CD4-positive, alpha-beta T cell (primary cell): ENCODE results near the gene TREH. TPM values are rescaled to one million over a fixed set of nuclear protein-coding genes. Genes with fewer than 3 reads are reported as not detected.
"Not testable (repeated sequence)": the region's sequence is repeated elsewhere in the genome, so short reads cannot be mapped to it uniquely, and the experiment has no call there.

ENCODE experiments used
- ATAC-seq: fragments of 200-7000 bp; cut with Tn5 transposase; one replicate; pipeline ENCODE4 v1.10.0; 2022; ENCODE audit warnings: mild to moderate bottlenecking; ENCODE audit not compliant: poor library complexity
- CTCF ChIA-PET: fragments of 350-600 bp; sonication (Branson Sonifier 250); formaldehyde crosslinking; loops from one replicate; lab custom pipeline; 2021; ENCODE audit warnings: antibody characterized with exemption, inconsistent platforms; lab: Charles Lee
- POLR2A ChIA-PET: fragments of 350-600 bp; sonication (Branson Sonifier 250); formaldehyde crosslinking; loops from one replicate; lab custom pipeline; 2021; ENCODE audit warnings: antibody characterized with exemption, inconsistent platforms; lab: Charles Lee
- DNase-seq, 14 experiments: peaks; one replicate each; pipeline ENCODE4 v3.0.0-alpha.2; 2013 to 2020; ENCODE audit warnings: mixed read lengths in 2 of 14
- H3K27ac ChIP-seq, 2 donors: one replicate each; pipeline versions ENCODE4 v1.5.1 to v1.7.0; 2013; ENCODE audit warnings: low read length in 2 of 2, low read depth in 1 of 2, mild to moderate bottlenecking in 1 of 2
- H3K27me3 ChIP-seq, 2 experiments: 1 replicate in 1 of 2; 2 replicates in 1 of 2; pipeline versions ENCODE4 v1.6.1 to v1.7.0; 2013; ENCODE audit warnings: low read length in 2 of 2, control low read depth in 1 of 2, mild to moderate bottlenecking in 1 of 2, moderate library complexity in 1 of 2; ENCODE audit not compliant: insufficient read depth in 2 of 2, control insufficient read depth in 1 of 2
- H3K36me3 ChIP-seq: one replicate; pipeline ENCODE4 v1.6.1; 2013; ENCODE audit warnings: low read length, control low read depth; ENCODE audit not compliant: insufficient read depth
- H3K4me1 ChIP-seq: one replicate; pipeline ENCODE4 v1.6.1; 2013; ENCODE audit warnings: low read length, control low read depth; ENCODE audit not compliant: insufficient read depth
- H3K4me3 ChIP-seq: one replicate; pipeline ENCODE4 v1.5.1; 2013; ENCODE audit warnings: mild to moderate bottlenecking, low read length, moderate library complexity
- H3K9me3 ChIP-seq, 2 experiments: 1 replicate in 1 of 2; 2 replicates in 1 of 2; pipeline versions ENCODE4 v1.6.1 to v1.7.0; 2013; ENCODE audit warnings: low read length in 2 of 2, mild to moderate bottlenecking in 2 of 2, control low read depth in 1 of 2, moderate library complexity in 1 of 2; ENCODE audit not compliant: control insufficient read depth in 1 of 2, insufficient read depth in 1 of 2
- H3K27ac Mint-ChIP-seq: one replicate; pipeline ENCODE4 v1.8.0; 2020; ENCODE audit warnings: mixed read lengths
- H3K27me3 Mint-ChIP-seq: one replicate; pipeline ENCODE4 v1.8.0; 2021; ENCODE audit warnings: mixed read lengths
- H3K36me3 Mint-ChIP-seq: one replicate; pipeline ENCODE4 v1.8.0; 2021; ENCODE audit warnings: low read depth, mixed read lengths
- H3K4me1 Mint-ChIP-seq: one replicate; pipeline ENCODE4 v1.8.0; 2021; ENCODE audit warnings: low read depth, mixed read lengths
- H3K4me3 Mint-ChIP-seq: one replicate; pipeline ENCODE4 v1.8.0; 2020; ENCODE audit warnings: mild to moderate bottlenecking, mixed read lengths
- H3K9me3 Mint-ChIP-seq: one replicate; pipeline ENCODE4 v1.8.0; 2020; ENCODE audit warnings: mixed read lengths
- intact Hi-C, 2 experiments: fragments of 100-400 bp; cut with DNase I in 1 of 2; cut with micrococcal nuclease in 1 of 2; formaldehyde crosslinking; loops; one replicate each; pipeline versions ENCODE4 v1.15.1 to v1.9.0; 2023 to 2025; cut with DNase I, micrococcal nuclease
- total RNA-seq, 174 experiments: library from RNA in 2 of 174; stranded (reverse) in 2 of 174; gene quantifications; one replicate each; pipeline ENCODE4 v1.2.3 and lab custom pipeline; 2021 to 2026
- TF ChIP-seq, protein P1 (sequence below): fragments of 200-600 bp; IDR thresholded peaks from one replicate; pipeline ENCODE4 v1.8.0; 2022; ENCODE audit warnings: antibody characterized with exemption, mild to moderate bottlenecking

Gene TREH
- total RNA-seq, 2 experiments from 2014 or later: not detected

DNA sequence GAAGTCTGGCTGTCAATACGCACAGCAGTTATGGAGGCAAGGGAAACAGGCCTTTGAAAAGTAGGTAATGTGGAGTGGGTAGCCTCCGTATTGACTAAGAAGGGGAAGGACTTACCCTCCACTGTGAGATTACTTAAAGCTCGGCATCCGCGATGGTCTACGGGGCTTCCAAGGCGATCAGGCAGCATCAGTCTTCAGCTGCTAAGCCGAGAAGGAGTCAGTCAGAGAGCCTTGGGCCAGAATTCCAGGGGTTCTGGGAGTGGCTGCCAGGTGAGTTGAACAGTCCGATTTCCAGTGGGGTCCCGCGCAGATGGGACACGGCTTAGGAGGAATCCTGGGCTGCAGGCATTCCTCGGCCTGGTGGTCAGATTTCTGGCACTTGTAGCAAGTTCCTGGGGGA lies 40.6 kb upstream of the TREH start:
- ATAC-seq, H3K4me3 ChIP-seq, H3K9me3 ChIP-seq, H3K27me3 ChIP-seq, H3K9me3 Mint-ChIP-seq, H3K27me3 Mint-ChIP-seq, H3K27ac Mint-ChIP-seq, H3K36me3 Mint-ChIP-seq, H3K27ac ChIP-seq, POLR2A ChIA-PET, intact Hi-C loops, H3K4me3 Mint-ChIP-seq, H3K4me1 Mint-ChIP-seq, CTCF ChIA-PET, H3K36me3 ChIP-seq, H3K4me1 ChIP-seq, DNase-seq: not testable (repeated sequence)

- not testable (repeated sequence) for ATAC-seq
These were observed 39.1 kb upstream of the TREH start for GRCh38 chr11:118718562-118718961.

GRCh38 chr11:118717733-118718132 lies 38.3 kb upstream of the TREH start:
- H3K27me3 Mint-ChIP-seq, intact Hi-C loops, H3K4me3 Mint-ChIP-seq, H3K27ac Mint-ChIP-seq, H3K4me1 Mint-ChIP-seq, POLR2A ChIA-PET, H3K36me3 ChIP-seq, H3K9me3 Mint-ChIP-seq, H3K27me3 ChIP-seq, H3K9me3 ChIP-seq, H3K4me1 ChIP-seq, H3K27ac ChIP-seq, H3K36me3 Mint-ChIP-seq, DNase-seq, H3K4me3 ChIP-seq, CTCF ChIA-PET, ATAC-seq: not testable (repeated sequence)

More at GRCh38 chr11:118718562-118718961, 39.1 kb upstream of the TREH start:
- H3K4me3 ChIP-seq, intact Hi-C loops, H3K36me3 Mint-ChIP-seq, H3K36me3 ChIP-seq, H3K4me1 ChIP-seq, H3K4me3 Mint-ChIP-seq, DNase-seq, CTCF ChIA-PET, H3K27me3 ChIP-seq, H3K9me3 ChIP-seq, POLR2A ChIA-PET, H3K27me3 Mint-ChIP-seq, H3K27ac Mint-ChIP-seq, H3K4me1 Mint-ChIP-seq, H3K9me3 Mint-ChIP-seq, H3K27ac ChIP-seq: not testable (repeated sequence)

- H3K9me3 Mint-ChIP-seq, H3K4me3 Mint-ChIP-seq, H3K27ac Mint-ChIP-seq, H3K4me1 ChIP-seq, H3K4me1 Mint-ChIP-seq, POLR2A ChIA-PET, DNase-seq, H3K27me3 Mint-ChIP-seq, CTCF ChIA-PET, H3K36me3 Mint-ChIP-seq, H3K27ac ChIP-seq, H3K9me3 ChIP-seq, H3K4me3 ChIP-seq, ATAC-seq, H3K27me3 ChIP-seq, H3K36me3 ChIP-seq, intact Hi-C loops: not testable (repeated sequence)
These were observed 37.8 kb upstream of the TREH start for GRCh38 chr11:118717221-118717620.

GRCh38 chr11:118715837-118716260 lies 36.4 kb upstream of the TREH start:
- Histone ChIP-seq H3K36me3 (no peaks in the 10 kb centered on the region), H3K27ac (no peak overlapping the region), H3K27me3 (no peaks in the 10 kb centered on the region), H3K4me1 (no peaks in the 10 kb centered on the region), H3K4me3 (no peak overlapping the region), H3K9me3 (no peaks in the 10 kb centered on the region)
- Mint-ChIP-seq H3K4me1 (no peaks in the 10 kb centered on the region), H3K4me3 (no peak overlapping the region), H3K36me3 (no peaks in the 10 kb centered on the region), H3K27ac (no peak overlapping the region), H3K27me3 (no peaks in the 10 kb centered on the region), H3K9me3 (no peaks in the 10 kb centered on the region)
- POLR2A ChIA-PET: interaction anchor here (1.0 kb wide), 1 partner anchor 11 kb away, joined by 4 read pairs; no protein-coding TSS in a partner anchor
- no peak for ATAC-seq
- no peak for DNase-seq
- intact Hi-C loops: no loop called here
- TF ChIP-seq, protein P1, sequence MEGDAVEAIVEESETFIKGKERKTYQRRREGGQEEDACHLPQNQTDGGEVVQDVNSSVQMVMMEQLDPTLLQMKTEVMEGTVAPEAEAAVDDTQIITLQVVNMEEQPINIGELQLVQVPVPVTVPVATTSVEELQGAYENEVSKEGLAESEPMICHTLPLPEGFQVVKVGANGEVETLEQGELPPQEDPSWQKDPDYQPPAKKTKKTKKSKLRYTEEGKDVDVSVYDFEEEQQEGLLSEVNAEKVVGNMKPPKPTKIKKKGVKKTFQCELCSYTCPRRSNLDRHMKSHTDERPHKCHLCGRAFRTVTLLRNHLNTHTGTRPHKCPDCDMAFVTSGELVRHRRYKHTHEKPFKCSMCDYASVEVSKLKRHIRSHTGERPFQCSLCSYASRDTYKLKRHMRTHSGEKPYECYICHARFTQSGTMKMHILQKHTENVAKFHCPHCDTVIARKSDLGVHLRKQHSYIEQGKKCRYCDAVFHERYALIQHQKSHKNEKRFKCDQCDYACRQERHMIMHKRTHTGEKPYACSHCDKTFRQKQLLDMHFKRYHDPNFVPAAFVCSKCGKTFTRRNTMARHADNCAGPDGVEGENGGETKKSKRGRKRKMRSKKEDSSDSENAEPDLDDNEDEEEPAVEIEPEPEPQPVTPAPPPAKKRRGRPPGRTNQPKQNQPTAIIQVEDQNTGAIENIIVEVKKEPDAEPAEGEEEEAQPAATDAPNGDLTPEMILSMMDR: no peak
- CTCF ChIA-PET: interaction anchor here (1.1 kb wide), 1 partner anchor 26 kb away, joined by 6 read pairs; no protein-coding TSS in a partner anchor
